Mucosa of descending colon (tissue), 3 donors: Measurements from ENCODE around the gene IL24. TPM values are rescaled to one million over a fixed set of nuclear protein-coding genes. Genes with fewer than 3 reads are reported as not detected.
A peak's percentile ranks its signal among the peaks of the same experiment; 100 is the strongest.

Experiments used
- ATAC-seq: fragments of 200-7000 bp; cut with Tn5 transposase; one replicate; pipeline ENCODE4 v1.9.1; 2020; ENCODE audit warnings: mild to moderate bottlenecking, moderate library complexity
- DNase-seq, 3 donors: peaks; one replicate each; pipeline ENCODE4 v3.0.0-alpha.2; 2020
- H3K36me3 ChIP-seq: fragments of 200-600 bp; one replicate; pipeline ENCODE4 v1.8.0; 2021; ENCODE audit warnings: low read depth, mild to moderate bottlenecking
- H3K4me1 ChIP-seq: fragments of 200-600 bp; one replicate; pipeline ENCODE4 v1.8.0; 2021; ENCODE audit warnings: low read depth, mild to moderate bottlenecking
- H3K4me3 ChIP-seq: fragments of 200-600 bp; one replicate; pipeline ENCODE4 v1.8.0; 2021; ENCODE audit warnings: mild to moderate bottlenecking
- H3K9me3 ChIP-seq: fragments of 200-600 bp; one replicate; pipeline ENCODE4 v1.8.0; 2021; ENCODE audit warnings: mild to moderate bottlenecking
- CTCF ChIP-seq: fragments of 200-600 bp; IDR thresholded peaks from one replicate; pipeline ENCODE4 v1.8.0; 2022; ENCODE audit warnings: antibody characterized with exemption, mild to moderate bottlenecking
- intact Hi-C, 2 donors: fragments of 100-400 bp; cut with DNase I in 1 of 2; cut with micrococcal nuclease in 1 of 2; formaldehyde crosslinking; loops; one replicate each; pipeline versions ENCODE4 v1.11.0 to v1.11.1; 2022; cut with DNase I, micrococcal nuclease
- total RNA-seq, 3 donors: library from RNA; stranded (reverse); fragmentation: NEBNext Ultra II Directional in 2 of 3; extraction: Animal tissue kit (Norgen Biotek cat#: 25700) in 2 of 3; gene quantifications; one replicate each; pipeline versions ENCODE4 v1.2.1 to v1.2.4, GENCODE V29; 2021 to 2023
- donor health status: DM: no; HTN: no; CAD: no; lungs with moderate emphysema.
- donor health status: DM: no; HTN: no; CAD: no.
- donor health status: DM: no; HTN: yes; CAD: no.

Gene IL24
- total RNA-seq, 3 donors from 2014 or later: not detected

- Histone ChIP-seq H3K4me3 (no peak overlapping the region), H3K36me3 (no peaks in the 10 kb centered on the region), H3K4me1 (no peaks in the 10 kb centered on the region), H3K9me3 (no peaks in the 10 kb centered on the region)
- ATAC-seq (no peak), DNase-seq (no peak)
- TF ChIP-seq CTCF: no peak
- intact Hi-C loops: no loop called here
Observed at GRCh38 chr1:206899717-206900116, 2.5 kb downstream of the IL24 start.

- Histone ChIP-seq H3K4me1 (no peaks in the 10 kb centered on the region), H3K9me3 (no peaks in the 10 kb centered on the region), H3K4me3 (no peak overlapping the region), H3K36me3 (no peaks in the 10 kb centered on the region)
- intact Hi-C loops: no loop called here
- no peak for TF ChIP-seq CTCF
- DNase-seq: no peak
- peak; percentile 8 for ATAC-seq
Observed at GRCh38 chr1:206900149-206900548, 2.9 kb downstream of the IL24 start.

GRCh38 chr1:206901944-206902343, 4.7 kb downstream of the IL24 start:
- Histone ChIP-seq H3K9me3 (no peaks in the 10 kb centered on the region), H3K4me1 (peaks cover 2% of the 10 kb centered on the region), H3K36me3 (no peaks in the 10 kb centered on the region), H3K4me3 (no peak overlapping the region)
- intact Hi-C loops: no loop called here
- ATAC-seq (no peak), DNase-seq (no peak)
- no peak for TF ChIP-seq CTCF

GRCh38 chr1:206902702-206903101, 5.5 kb downstream of the IL24 start:
- DNase-seq (no peak), ATAC-seq (no peak)
- H3K4me1 ChIP-seq: peaks cover 2% of the 10 kb centered on the region
- H3K9me3 ChIP-seq: no peaks in the 10 kb centered on the region
- no peaks in the 10 kb centered on the region for H3K36me3 ChIP-seq
- intact Hi-C loops: no loop called here
- TF ChIP-seq CTCF: no peak
- no peak overlapping the region for H3K4me3 ChIP-seq

- intact Hi-C loops: no loop called here
- Histone ChIP-seq H3K9me3 (no peaks in the 10 kb centered on the region), H3K36me3 (no peaks in the 10 kb centered on the region), H3K4me3 (no peak overlapping the region), H3K4me1 (peaks cover 4% of the 10 kb centered on the region)
- ATAC-seq: no peak
- DNase-seq: no peak
- no peak for TF ChIP-seq CTCF
Observed at GRCh38 chr1:206903687-206904086, 6.4 kb downstream of the IL24 start.

- TF ChIP-seq CTCF: no peak
- DNase-seq: no peak
- Histone ChIP-seq H3K4me3 (no peak overlapping the region), H3K9me3 (no peaks in the 10 kb centered on the region), H3K36me3 (no peaks in the 10 kb centered on the region), H3K4me1 (peaks cover 11% of the 10 kb centered on the region)
- ATAC-seq: no peak
- intact Hi-C loops: no loop called here
Observed at GRCh38 chr1:206904423-206905142, 7.3 kb downstream of the IL24 start.
